Measurements from ENCODE around the gene CABCOCO1. TPM values are rescaled to one million over a fixed set of nuclear protein-coding genes. Genes with fewer than 3 reads are reported as not detected.

Gene CABCOCO1
- total and polyA plus RNA-seq, 2 of the 13 experiments (the other 11 are each of a cell fraction or from before 2014, with no cell fraction given), result not detected

GRCh38 chr10:61785473-61786105 is 122.9 kb downstream of the CABCOCO1 start:
- POLR2A ChIA-PET, result no interaction called here
- DNase-seq (ENCODE audit: low spot score), result no peak

More at GRCh38 chr10:61785473-61786105, 122.9 kb downstream of the CABCOCO1 start:
- ATAC-seq (no peak), FAIRE-seq (no peak)
- no peaks in the 10 kb centered on the region for H3K36me3 ChIP-seq (replicated peaks in 1 of 2; ENCODE audit: control insufficient read depth in 1 of 2, insufficient read depth in 2 of 2, low read length in 2 of 2)
- H3K79me2 ChIP-seq (ENCODE audit: insufficient read depth, low read length), result no peaks in the 10 kb centered on the region
- H3K27me3 ChIP-seq (ENCODE audit: control insufficient read depth in 1 of 2, insufficient read depth in 2 of 2, low read length in 2 of 2), result 0 out of 5 replicates have a peak, but pooled peaks cover 0 to 1% of the 10 kb centered on the region in 2 experiments
- no peak overlapping the region for H3K27ac ChIP-seq (ENCODE audit: extremely low read length, insufficient read depth, low read length)
- CTCF ChIA-PET (ENCODE audit: low intra/inter-chr PET ratio, low total read pairs), result no interaction called here
- H3K4me3 ChIP-seq (replicated peaks in 1 of 3; ENCODE audit: insufficient read depth in 1 of 3, low read depth in 2 of 3, low read length in 3 of 3), result no peak overlapping the region
- H2AFZ ChIP-seq (ENCODE audit: low read length), result no peak overlapping the region
- no peak overlapping the region for H3K4me2 ChIP-seq (ENCODE audit: low read depth, low read length)
- no peaks in the 10 kb centered on the region for H4K20me1 ChIP-seq (ENCODE audit: insufficient read depth, low read length)
- TF ChIP-seq, protein P1, sequence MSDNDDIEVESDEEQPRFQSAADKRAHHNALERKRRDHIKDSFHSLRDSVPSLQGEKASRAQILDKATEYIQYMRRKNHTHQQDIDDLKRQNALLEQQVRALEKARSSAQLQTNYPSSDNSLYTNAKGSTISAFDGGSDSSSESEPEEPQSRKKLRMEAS (IDR thresholded peaks at IDR 0.05), result no peak
- no peak for TF ChIP-seq ZNF775 (CRISPR knock-in tag; IDR thresholded peaks at IDR 0.05; ENCODE audit: borderline replicate concordance)
- no peak for TF ChIP-seq ZBTB20 (CRISPR knock-in tag; IDR thresholded peaks at IDR 0.05; ENCODE audit: borderline replicate concordance, low read depth)
- TF ChIP-seq ZSCAN30 (CRISPR knock-in tag; IDR thresholded peaks at IDR 0.05), result no peak
- no peak for TF ChIP-seq YEATS2 (CRISPR knock-in tag; IDR thresholded peaks at IDR 0.05; ENCODE audit: borderline replicate concordance)
- TF ChIP-seq NCOA2 (CRISPR knock-in tag; IDR thresholded peaks at IDR 0.05), result no peak
- TF ChIP-seq E2F5 (CRISPR knock-in tag; conservative IDR thresholded peaks at IDR 0.05), result no peak
- no peak for TF ChIP-seq MEF2D (CRISPR knock-in tag; IDR thresholded peaks at IDR 0.05)
- TF ChIP-seq FOXC1 (CRISPR knock-in tag; IDR thresholded peaks at IDR 0.05; ENCODE audit: borderline replicate concordance), result no peak
- no peak for TF ChIP-seq KLF11 (CRISPR knock-in tag; IDR thresholded peaks at IDR 0.05)
- no peak for TF ChIP-seq BRF2 (CRISPR knock-in tag; IDR thresholded peaks at IDR 0.05)
- TF ChIP-seq HOXA9 (CRISPR knock-in tag; IDR thresholded peaks at IDR 0.05; ENCODE audit: borderline replicate concordance), result no peak
- BruUV-seq (replicated peaks), result no TSS peak
- 29% methylated on average over 3 of the region's 3 CpGs for WGBS (ENCODE audit: low lambda C conversion rate)
- intact Hi-C loops (cut with micrococcal nuclease; ENCODE audit: unreplicated experiment), result no loop called here
- no peaks in the 10 kb centered on the region for H3K9me3 ChIP-seq (ENCODE audit: low read length)
- no peak overlapping the region for H3K9ac ChIP-seq (ENCODE audit: insufficient read depth, low read depth, low read length)
- H3K4me1 ChIP-seq (ENCODE audit: insufficient read depth, low read length), result no peaks in the 10 kb centered on the region
- in situ Hi-C loops (cut with HindIII; ENCODE audit: extremely low pct_ligation_motif_present, low pct_unique_long_range_greater_than_20kb), result no loop called here

Measured in HepG2 (cell line).